PC-9 (cell line): ENCODE measurements around the gene CYP2A13. TPM values are rescaled to one million over a fixed set of nuclear protein-coding genes. Genes with fewer than 3 reads are reported as not detected.
A peak's percentile ranks its signal among the peaks of the same experiment; 100 is the strongest.

ENCODE experiments used
- BruUV-seq: library from RNA; stranded (reverse); fragments of 400-500 nt; replicated peaks from 2 replicates; lab custom pipeline; 2021; lab: Mats Ljungman, UMichigan
- CTCF ChIA-PET: fragments of 300-600 bp; sonication (Branson Sonifier 250); formaldehyde crosslinking; loops from one replicate; lab custom pipeline; 2022; ENCODE audit warnings: antibody characterized with exemption; lab: Charles Lee
- POLR2A ChIA-PET: fragments of 300-600 bp; sonication (Branson Sonifier 250); formaldehyde crosslinking; loops from one replicate; lab custom pipeline; 2022; ENCODE audit warnings: antibody characterized with exemption; ENCODE audit not compliant: unreplicated experiment; lab: Charles Lee
- DNase-seq, 2 experiments: peaks; one replicate each; pipeline versions ENCODE4 v3.0.0 to v3.0.0-alpha.2; 2015 to 2022; ENCODE audit warnings: mixed read lengths in 1 of 2
- H2AFZ ChIP-seq: fragments of 200-600 bp; sonication (generic); 2 replicates; pipeline ENCODE4 v1.8.1; 2017; ENCODE audit warnings: antibody characterized with exemption
- H3F3A ChIP-seq: fragments of 200-600 bp; sonication (generic); 2 replicates; pipeline ENCODE4 v1.8.1; 2017; ENCODE audit warnings: antibody characterized with exemption, mild to moderate bottlenecking, low read depth; ENCODE audit not compliant: insufficient read depth
- H3K27ac ChIP-seq: fragments of 200-600 bp; sonication (generic); 2 replicates; pipeline ENCODE4 v1.6.1; 2016; ENCODE audit warnings: mixed run types
- H3K27me3 ChIP-seq: fragments of 200-600 bp; sonication (generic); 2 replicates; pipeline ENCODE4 v1.6.1; 2016; ENCODE audit warnings: low read depth, mixed run types; ENCODE audit not compliant: insufficient read depth
- H3K36me3 ChIP-seq: fragments of 200-600 bp; sonication (generic); 2 replicates; pipeline ENCODE4 v1.6.1; 2016; ENCODE audit warnings: low read depth, mixed run types
- H3K4me1 ChIP-seq: fragments of 200-600 bp; sonication (generic); replicated peaks from 2 replicates; pipeline ENCODE4 v1.6.1; 2016; ENCODE audit warnings: mixed run types; ENCODE audit not compliant: insufficient read depth
- H3K4me2 ChIP-seq: fragments of 200-600 bp; sonication (generic); 2 replicates; pipeline ENCODE4 v1.6.1; 2017; ENCODE audit warnings: mixed run types
- H3K4me3 ChIP-seq: fragments of 200-600 bp; sonication (generic); 2 replicates; pipeline ENCODE4 v1.6.1; 2016; ENCODE audit warnings: mixed run types
- H3K79me2 ChIP-seq: fragments of 200-600 bp; sonication (generic); 2 replicates; pipeline ENCODE4 v1.6.1; 2017; ENCODE audit warnings: low read depth, mixed run types
- H3K9me2 ChIP-seq: fragments of 200-600 bp; sonication (generic); 2 replicates; pipeline ENCODE4 v1.8.1; 2017; ENCODE audit warnings: mild to moderate bottlenecking; ENCODE audit not compliant: insufficient read depth
- H3K9me3 ChIP-seq: fragments of 200-600 bp; sonication (generic); 2 replicates; pipeline ENCODE4 v1.8.1; 2016; ENCODE audit warnings: low read depth; ENCODE audit not compliant: insufficient read depth
- H4K20me1 ChIP-seq: fragments of 200-600 bp; sonication (generic); 2 replicates; pipeline ENCODE4 v1.8.1; 2017; ENCODE audit not compliant: insufficient read depth
- CTCF ChIP-seq: fragments of 200-600 bp; sonication (generic); conservative IDR thresholded peaks from 2 replicates; pipeline ENCODE4 v1.6.1; 2017; ENCODE audit warnings: mixed run types, antibody characterized with exemption, mild to moderate bottlenecking, moderate library complexity
- EZH2 ChIP-seq: fragments of 200-600 bp; sonication (generic); IDR thresholded peaks from 2 replicates; pipeline ENCODE4 v1.8.0; 2017; ENCODE audit warnings: antibody characterized with exemption, low read depth
- intact Hi-C: fragments of 100-400 bp; cut with micrococcal nuclease; formaldehyde crosslinking; loops from one replicate; pipeline ENCODE4 v1.10.0; 2022; ENCODE audit not compliant: unreplicated experiment
- total RNA-seq: library from RNA; stranded (reverse); gene quantifications from 2 replicates; pipeline ENCODE4 v1.2.3, GENCODE V29; 2021

Gene CYP2A13
- total RNA-seq, 1 experiment from 2014 or later, result not detected

DNA sequence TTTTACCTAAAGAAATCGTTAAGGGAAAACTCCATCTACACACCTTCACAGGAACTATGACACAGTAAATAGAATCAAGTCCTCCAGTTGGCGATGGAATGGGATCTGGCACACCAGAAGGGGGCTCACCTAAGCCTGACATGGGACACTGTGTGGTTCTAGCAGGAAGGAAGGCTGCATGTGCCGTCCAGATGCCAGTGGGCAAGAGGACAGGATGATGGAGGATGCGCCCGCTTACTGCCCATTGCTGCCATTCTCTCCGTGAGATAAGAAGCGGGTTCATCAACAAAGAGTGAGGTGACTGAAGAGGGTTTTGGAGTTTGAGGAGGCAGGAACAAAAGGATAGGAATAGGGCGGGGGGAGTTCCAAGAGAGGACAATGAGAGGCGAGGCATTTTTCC, 23.0 kb downstream of the CYP2A13 start:
- CTCF ChIA-PET, result no interaction called here

GRCh38 chr19:41111750-41112295, 23.6 kb downstream of the CYP2A13 start:
- Histone ChIP-seq H3K4me3 (no peak overlapping the region), H3K79me2 (no peaks in the 10 kb centered on the region)

More for the DNA sequence above, 23.0 kb downstream of the CYP2A13 start:
- Histone ChIP-seq H3K79me2 (no peaks in the 10 kb centered on the region), H3K36me3 (no peaks in the 10 kb centered on the region), H2AFZ (no peak overlapping the region), H3K4me2 (no peak overlapping the region), H3K9me3 (no peaks in the 10 kb centered on the region), H3K27me3 (0 out of 2 replicates have a peak, but pooled peaks cover 3% of the 10 kb centered on the region), H3K4me3 (no peak overlapping the region), H4K20me1 (no peaks in the 10 kb centered on the region), H3K9me2 (no peaks in the 10 kb centered on the region), H3K4me1 (peaks cover 4% of the 10 kb centered on the region; the same call in 1 of the 2 replicates), H3F3A (no peaks in the 10 kb centered on the region), H3K27ac (no peak overlapping the region)
- BruUV-seq, result no TSS peak
- POLR2A ChIA-PET, result no interaction called here
- intact Hi-C loops, result no loop called here
- no peak for TF ChIP-seq EZH2
- no peak for TF ChIP-seq CTCF
- no peak for DNase-seq

GRCh38 chr19:41112728-41113290, 24.6 kb downstream of the CYP2A13 start:
- Histone ChIP-seq H3F3A (no peaks in the 10 kb centered on the region), H3K9me3 (no peaks in the 10 kb centered on the region), H4K20me1 (no peaks in the 10 kb centered on the region), H3K36me3 (no peaks in the 10 kb centered on the region), H3K27me3 (0 out of 2 replicates have a peak, but pooled peaks cover 3% of the 10 kb centered on the region), H3K4me3 (no peak overlapping the region), H3K4me1 (peaks cover 4% of the 10 kb centered on the region; the same call in 1 of the 2 replicates), H3K79me2 (no peaks in the 10 kb centered on the region), H2AFZ (no peak overlapping the region), H3K4me2 (no peak overlapping the region), H3K27ac (no peak overlapping the region), H3K9me2 (no peaks in the 10 kb centered on the region)
- BruUV-seq, result no TSS peak
- intact Hi-C loops, result no loop called here
- peak in 1 of 2 experiments; percentile 60 for DNase-seq
- TF ChIP-seq EZH2 (no peak), CTCF (no peak)
- ChIA-PET POLR2A (no interaction called here), CTCF (no interaction called here)

More at GRCh38 chr19:41111750-41112295, 23.6 kb downstream of the CYP2A13 start:
- no peak overlapping the region for H3K27ac ChIP-seq
- H3K4me2 ChIP-seq, result no peak overlapping the region
- H3K9me3 ChIP-seq, result no peaks in the 10 kb centered on the region
- no peak for DNase-seq
- H3K9me2 ChIP-seq, result no peaks in the 10 kb centered on the region
- intact Hi-C loops, result no loop called here
- CTCF ChIA-PET, result interaction anchor here (0.6 kb wide), 1 partner anchor 46 kb away, joined by 4 read pairs; no protein-coding TSS in a partner anchor
- TF ChIP-seq EZH2 (no peak), CTCF (no peak)
- H3K27me3 ChIP-seq, result 0 out of 2 replicates have a peak, but pooled peaks cover 3% of the 10 kb centered on the region
- H4K20me1 ChIP-seq, result no peaks in the 10 kb centered on the region
- H2AFZ ChIP-seq, result no peak overlapping the region
- H3K36me3 ChIP-seq, result no peaks in the 10 kb centered on the region
- POLR2A ChIA-PET, result no interaction called here
- H3F3A ChIP-seq, result no peaks in the 10 kb centered on the region
- peaks cover 4% of the 10 kb centered on the region; the same call in 1 of the 2 replicates for H3K4me1 ChIP-seq
- no TSS peak for BruUV-seq
